Skeletal muscle satellite cell (primary cell): ENCODE data around the gene STYXL2.

Experiments
- H3K27me3 ChIP-seq: 2 replicates; pipeline ENCODE4 v1.7.0; 2013; ENCODE audit warnings: low read length; ENCODE audit not compliant: control insufficient read depth, insufficient read depth
- H3K36me3 ChIP-seq: 2 replicates; pipeline ENCODE4 v1.7.0; 2013; ENCODE audit warnings: mild to moderate bottlenecking, control low read depth, low read length; ENCODE audit not compliant: insufficient read depth
- H3K4me1 ChIP-seq: 2 replicates; pipeline ENCODE4 v1.7.0; 2013; ENCODE audit warnings: low read length; ENCODE audit not compliant: control insufficient read depth, insufficient read depth
- H3K4me2 ChIP-seq: 2 replicates; pipeline ENCODE4 v1.7.0; 2013; ENCODE audit warnings: mild to moderate bottlenecking, low read length
- H3K4me3 ChIP-seq: 2 replicates; pipeline ENCODE4 v1.7.0; 2013; ENCODE audit warnings: low read length
- H3K9ac ChIP-seq: 2 replicates; pipeline ENCODE4 v1.7.0; 2013; ENCODE audit warnings: mild to moderate bottlenecking, low read depth, low read length, moderate library complexity
- H3K9me3 ChIP-seq: replicated peaks from 2 replicates; pipeline ENCODE4 v1.7.0; 2013; ENCODE audit warnings: mild to moderate bottlenecking, control low read depth, low read length

The STYXL2 gene

GRCh38 chr1:167061073-167061464, 32.8 kb upstream of the STYXL2 start:
- no peak overlapping the region for H3K9ac ChIP-seq
- no peaks in the 10 kb centered on the region for H3K36me3 ChIP-seq
- no peak overlapping the region for H3K4me2 ChIP-seq
- H3K4me1 ChIP-seq, result peaks cover 4% of the 10 kb centered on the region
- H3K9me3 ChIP-seq, result no peaks in the 10 kb centered on the region
- peaks cover 10% of the 10 kb centered on the region for H3K27me3 ChIP-seq
- H3K4me3 ChIP-seq, result no peak overlapping the region

GRCh38 chr1:167064621-167065020, 29.3 kb upstream of the STYXL2 start:
- Histone ChIP-seq H3K36me3 (no peaks in the 10 kb centered on the region), H3K4me2 (no peak overlapping the region), H3K9me3 (no peaks in the 10 kb centered on the region), H3K4me1 (no peaks in the 10 kb centered on the region), H3K4me3 (no peak overlapping the region), H3K27me3 (peaks cover 16% of the 10 kb centered on the region), H3K9ac (no peak overlapping the region)

GRCh38 chr1:167065471-167065870, 28.4 kb upstream of the STYXL2 start:
- Histone ChIP-seq H3K4me1 (no peaks in the 10 kb centered on the region), H3K36me3 (no peaks in the 10 kb centered on the region), H3K9me3 (no peaks in the 10 kb centered on the region), H3K4me3 (no peak overlapping the region), H3K27me3 (peaks cover 24% of the 10 kb centered on the region), H3K9ac (no peak overlapping the region), H3K4me2 (no peak overlapping the region)

GRCh38 chr1:167066333-167067122, 27.3 kb upstream of the STYXL2 start:
- Histone ChIP-seq H3K4me3 (peak overlapping the region; percentile 49), H3K9me3 (no peaks in the 10 kb centered on the region), H3K4me2 (peak overlapping the region; percentile 80), H3K36me3 (no peaks in the 10 kb centered on the region), H3K9ac (peak overlapping the region; percentile 44), H3K27me3 (peaks cover 24% of the 10 kb centered on the region), H3K4me1 (no peaks in the 10 kb centered on the region)

- H3K4me2 ChIP-seq, result no peak overlapping the region
Measured at GRCh38 chr1:167067904-167068303, 26.0 kb upstream of the STYXL2 start.

GRCh38 chr1:167068761-167069160, 25.1 kb upstream of the STYXL2 start:
- Histone ChIP-seq H3K9me3 (no peaks in the 10 kb centered on the region), H3K4me1 (no peaks in the 10 kb centered on the region), H3K36me3 (no peaks in the 10 kb centered on the region), H3K9ac (no peak overlapping the region), H3K4me3 (no peak overlapping the region), H3K27me3 (peaks cover 24% of the 10 kb centered on the region), H3K4me2 (no peak overlapping the region)

More at GRCh38 chr1:167067904-167068303, 26.0 kb upstream of the STYXL2 start:
- Histone ChIP-seq H3K4me1 (no peaks in the 10 kb centered on the region), H3K9me3 (no peaks in the 10 kb centered on the region), H3K4me3 (no peak overlapping the region), H3K36me3 (no peaks in the 10 kb centered on the region), H3K9ac (no peak overlapping the region), H3K27me3 (peaks cover 24% of the 10 kb centered on the region)

- Histone ChIP-seq H3K36me3 (no peaks in the 10 kb centered on the region), H3K4me3 (no peak overlapping the region), H3K27me3 (peaks cover 20% of the 10 kb centered on the region), H3K9ac (no peak overlapping the region), H3K4me1 (no peaks in the 10 kb centered on the region), H3K4me2 (no peak overlapping the region), H3K9me3 (no peaks in the 10 kb centered on the region)
Measured at GRCh38 chr1:167071286-167071685, 22.6 kb upstream of the STYXL2 start.

- Histone ChIP-seq H3K4me1 (no peaks in the 10 kb centered on the region), H3K27me3 (peaks cover 25% of the 10 kb centered on the region), H3K9me3 (no peaks in the 10 kb centered on the region), H3K36me3 (no peaks in the 10 kb centered on the region), H3K4me2 (no peak overlapping the region), H3K4me3 (no peak overlapping the region), H3K9ac (no peak overlapping the region)
Measured at GRCh38 chr1:167076136-167076710, 17.7 kb upstream of the STYXL2 start.

GRCh38 chr1:167077128-167077867, 16.6 kb upstream of the STYXL2 start:
- Histone ChIP-seq H3K9ac (no peak overlapping the region), H3K4me2 (no peak overlapping the region), H3K4me1 (no peaks in the 10 kb centered on the region), H3K36me3 (no peaks in the 10 kb centered on the region), H3K9me3 (no peaks in the 10 kb centered on the region), H3K27me3 (peaks cover 30% of the 10 kb centered on the region), H3K4me3 (no peak overlapping the region)

- Histone ChIP-seq H3K9me3 (no peaks in the 10 kb centered on the region), H3K4me3 (no peak overlapping the region), H3K4me2 (no peak overlapping the region), H3K9ac (no peak overlapping the region), H3K4me1 (no peaks in the 10 kb centered on the region), H3K36me3 (no peaks in the 10 kb centered on the region), H3K27me3 (peaks cover 35% of the 10 kb centered on the region)
Measured at GRCh38 chr1:167077868-167078210, 16.0 kb upstream of the STYXL2 start.

- Histone ChIP-seq H3K9me3 (no peaks in the 10 kb centered on the region), H3K36me3 (no peaks in the 10 kb centered on the region), H3K9ac (no peak overlapping the region), H3K27me3 (peaks cover 50% of the 10 kb centered on the region), H3K4me1 (no peaks in the 10 kb centered on the region), H3K4me3 (no peak overlapping the region), H3K4me2 (no peak overlapping the region)
Measured at GRCh38 chr1:167081594-167082156, 12.2 kb upstream of the STYXL2 start.
